GM21526 (cell line): ENCODE data around the gene SMIM7.
A peak's percentile ranks its signal among the peaks of the same experiment; 100 is the strongest.
"Not testable (repeated sequence)": the region's sequence is repeated elsewhere in the genome, so short reads cannot be mapped to it uniquely, and the experiment has no call there.

Source experiments
- ATAC-seq: cut with Tn5 transposase; IDR thresholded peaks from one replicate; pipeline ENCODE4 v1.9.1; 2021; ENCODE audit warnings: moderate library complexity; ENCODE audit not compliant: unreplicated experiment, low FRiP score

The SMIM7 gene

DNA sequence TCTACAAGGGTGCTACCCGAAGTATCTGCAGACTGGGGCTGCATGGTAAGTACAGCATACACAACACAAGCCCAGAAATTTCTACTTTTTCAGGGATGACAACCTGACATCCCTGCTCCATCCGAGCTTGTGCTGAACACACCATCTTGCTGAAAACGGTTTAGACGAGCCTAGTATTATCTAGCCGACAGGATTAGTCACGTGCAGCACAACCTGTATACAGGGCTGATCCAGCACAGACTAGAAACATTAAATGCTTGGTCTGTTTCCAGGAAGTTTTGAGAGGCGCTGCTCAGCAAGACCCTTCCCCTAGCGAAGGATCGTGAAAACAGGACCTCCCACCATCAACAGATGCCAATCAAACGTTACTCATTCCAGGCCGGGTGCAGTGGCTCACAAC is 4.2 kb downstream of the SMIM7 start:
- no peak for ATAC-seq

DNA sequence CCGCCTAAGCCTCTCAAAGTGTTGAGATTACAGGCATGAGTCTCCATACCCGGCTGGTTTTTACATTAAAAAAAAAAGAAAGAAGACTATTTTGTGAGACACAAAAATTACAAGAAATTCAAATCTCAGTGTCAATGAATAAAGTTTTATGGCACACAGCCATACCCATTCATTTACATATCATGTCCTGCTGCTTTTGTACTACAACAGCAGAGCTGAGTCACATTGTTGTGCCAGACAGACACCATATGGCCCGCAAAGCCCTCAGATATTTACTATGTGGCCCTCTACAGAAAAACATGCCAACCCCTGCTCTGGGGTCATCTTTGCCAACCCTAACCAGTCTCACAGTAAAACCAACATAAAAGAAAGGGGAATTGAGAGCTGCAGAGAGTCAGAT is 5.3 kb downstream of the SMIM7 start:
- no peak for ATAC-seq

DNA sequence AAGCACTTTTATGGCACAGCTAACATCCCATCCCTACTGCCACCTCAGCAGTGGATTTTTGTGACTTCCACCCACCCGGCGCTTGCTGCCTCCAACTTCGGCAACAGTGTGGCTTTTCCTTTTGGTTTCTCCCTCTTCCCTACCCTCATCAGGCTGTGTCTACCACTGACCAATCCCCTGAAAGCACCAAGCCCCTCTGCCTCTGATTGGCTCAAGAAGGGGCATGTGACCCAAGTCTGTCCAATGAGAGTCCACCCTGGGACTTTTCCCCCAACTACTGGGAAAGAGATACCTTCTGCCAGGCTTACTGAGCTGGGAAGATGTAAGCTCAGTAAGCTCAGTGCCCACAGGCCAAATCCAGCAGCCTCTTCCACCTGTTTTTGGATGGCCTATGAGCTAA is 5.8 kb downstream of the SMIM7 start:
- no peak for ATAC-seq

DNA sequence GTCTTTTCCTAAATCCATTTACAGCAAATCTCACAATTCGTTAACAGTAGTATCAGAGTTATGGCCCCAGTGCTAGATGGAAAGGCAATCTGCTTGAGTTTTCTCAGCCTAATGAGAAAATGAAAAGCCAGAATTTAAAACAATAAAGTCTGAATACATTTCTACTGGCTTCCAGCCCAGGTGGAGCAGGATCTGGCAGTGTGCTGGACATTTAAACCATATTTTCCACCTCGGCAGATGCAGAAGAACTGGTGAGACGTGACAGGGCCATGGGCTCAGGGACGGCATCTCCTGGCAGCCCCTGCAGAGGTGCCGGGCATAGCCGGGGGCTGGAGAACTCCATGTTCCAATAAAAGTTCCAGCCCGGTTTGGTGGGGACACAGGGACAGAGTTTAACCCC is 7.1 kb downstream of the SMIM7 start:
- no peak for ATAC-seq

DNA sequence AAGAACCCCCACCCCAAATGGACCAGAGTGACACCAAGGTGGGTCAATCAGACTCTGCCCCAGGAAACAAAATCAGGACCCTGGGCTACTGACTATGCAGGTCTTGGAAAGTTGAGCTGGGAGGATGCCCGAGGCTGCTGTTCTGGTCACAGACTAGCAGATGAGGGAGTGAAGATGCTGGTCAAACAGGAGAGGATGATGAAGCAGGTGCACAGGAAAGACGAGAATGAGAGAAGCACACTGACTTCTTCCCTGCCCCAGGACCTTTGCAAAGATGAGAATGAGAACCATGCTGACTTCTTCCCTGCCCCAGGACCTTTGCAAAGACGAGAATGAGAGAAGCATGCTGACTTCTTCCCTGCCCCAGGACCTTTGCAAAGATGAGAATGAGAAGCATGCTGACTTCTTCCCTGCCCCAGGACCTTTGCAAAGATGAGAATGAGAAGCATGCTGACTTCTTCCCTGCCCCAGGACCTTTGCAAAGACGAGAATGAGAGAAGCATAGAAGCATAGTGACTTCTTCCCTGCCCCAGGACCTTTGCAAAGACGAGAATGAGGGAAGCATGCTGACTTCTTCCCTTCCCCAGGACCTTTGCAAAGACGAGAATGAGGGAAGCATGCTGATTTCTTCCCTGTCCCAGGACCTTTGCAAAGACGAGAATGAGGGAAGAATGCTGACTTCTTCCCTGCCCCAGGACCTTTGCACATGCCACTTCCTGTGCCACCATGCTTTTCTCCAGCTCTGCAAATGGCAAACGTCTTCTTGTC is 8.3 kb downstream of the SMIM7 start:
- not testable (repeated sequence) for ATAC-seq

DNA sequence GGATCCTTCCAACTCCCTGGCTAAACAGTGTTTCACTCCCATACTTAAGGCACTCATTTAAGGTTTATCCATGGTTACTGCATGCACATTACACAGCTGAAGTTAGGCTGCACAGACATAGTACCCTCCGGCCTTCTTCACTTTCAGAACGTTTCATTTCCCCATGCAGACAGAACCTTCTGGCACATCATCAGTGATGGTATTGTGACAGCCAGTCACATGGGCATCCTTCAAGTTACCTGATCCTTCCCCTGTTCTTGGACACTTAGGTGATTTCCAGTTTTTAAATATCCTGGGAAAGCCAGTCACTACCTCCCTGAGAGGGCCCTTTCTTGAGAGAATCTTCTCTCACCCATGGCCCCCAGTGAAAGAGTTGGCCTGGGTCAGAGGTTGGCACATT is 9.1 kb downstream of the SMIM7 start:
- ATAC-seq: no peak

DNA sequence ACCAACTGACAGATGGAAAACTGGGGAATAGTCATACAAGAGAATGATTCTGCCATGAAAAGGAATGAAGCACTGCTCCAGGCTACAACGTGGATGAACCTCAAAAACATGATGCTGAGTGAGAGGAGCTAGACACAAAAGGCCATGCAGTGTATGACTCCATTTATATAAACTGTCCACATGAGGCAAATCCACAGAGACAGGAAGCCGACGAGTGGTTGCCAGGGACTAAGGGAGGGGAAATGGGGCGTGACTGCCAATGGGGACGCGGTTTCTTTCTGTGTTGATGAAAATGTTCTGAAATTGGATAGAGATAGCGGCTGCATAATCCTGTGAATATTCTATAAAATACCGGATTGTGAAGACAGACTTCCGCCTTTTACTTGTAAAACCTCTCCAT is 10.2 kb downstream of the SMIM7 start:
- ATAC-seq: no peak

DNA sequence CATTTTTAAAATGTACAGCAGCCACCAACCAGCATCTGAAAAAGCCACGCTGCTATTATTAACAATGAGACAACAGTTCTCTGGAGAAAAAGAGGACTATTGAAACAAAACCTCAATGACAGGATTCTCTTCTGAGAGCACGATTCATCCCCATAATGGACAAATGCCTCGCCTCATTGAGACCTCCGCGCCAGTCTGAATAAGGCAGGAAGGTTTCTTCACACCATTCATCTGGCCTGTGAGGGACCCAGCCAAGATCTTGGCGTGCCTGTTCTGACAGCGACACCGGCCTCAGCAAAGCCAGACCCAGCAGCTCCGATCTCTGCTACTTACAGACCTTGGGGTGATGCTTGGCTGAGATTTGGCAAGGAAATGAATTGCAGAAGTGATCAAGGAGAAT is 14.8 kb downstream of the SMIM7 start:
- ATAC-seq: no peak

DNA sequence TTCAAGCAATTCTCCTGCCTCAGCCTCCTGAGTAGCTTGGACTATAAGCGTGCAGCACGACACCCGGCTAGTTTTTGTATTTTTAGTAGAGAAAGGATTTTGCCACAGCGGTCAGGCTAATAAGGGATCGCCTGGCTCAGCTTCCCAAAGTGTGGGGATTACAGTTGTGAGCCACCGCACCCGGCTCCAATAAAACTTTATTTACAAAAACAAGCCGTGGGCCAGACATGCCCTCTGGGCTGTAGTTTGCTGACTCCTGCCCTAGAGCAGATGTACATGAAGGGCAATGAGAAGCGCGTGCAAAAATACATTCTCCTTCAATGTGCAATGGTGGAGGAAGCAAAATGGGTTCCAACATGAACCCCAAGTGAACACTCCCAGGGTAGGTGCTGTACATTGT is 18.2 kb downstream of the SMIM7 start:
- no peak for ATAC-seq

DNA sequence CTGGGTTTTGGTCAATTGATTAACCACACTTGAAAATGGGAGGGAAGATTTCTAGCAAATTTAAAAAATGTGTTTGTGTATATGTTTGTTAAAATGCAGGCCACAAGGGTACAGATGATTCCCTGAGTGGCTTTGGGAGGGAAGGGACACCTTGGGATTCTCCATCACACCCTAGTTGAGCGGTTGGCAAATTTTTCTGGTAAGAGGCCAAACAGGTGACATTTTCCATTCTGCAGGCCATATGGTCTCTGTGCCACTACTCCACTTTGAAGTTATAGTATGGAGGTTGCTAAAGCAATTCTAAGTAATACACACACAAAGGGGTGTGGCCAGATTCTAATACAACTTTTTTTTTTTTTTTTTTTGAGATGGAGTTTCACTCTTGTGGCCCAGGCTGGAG is 19.0 kb downstream of the SMIM7 start:
- no peak for ATAC-seq

DNA sequence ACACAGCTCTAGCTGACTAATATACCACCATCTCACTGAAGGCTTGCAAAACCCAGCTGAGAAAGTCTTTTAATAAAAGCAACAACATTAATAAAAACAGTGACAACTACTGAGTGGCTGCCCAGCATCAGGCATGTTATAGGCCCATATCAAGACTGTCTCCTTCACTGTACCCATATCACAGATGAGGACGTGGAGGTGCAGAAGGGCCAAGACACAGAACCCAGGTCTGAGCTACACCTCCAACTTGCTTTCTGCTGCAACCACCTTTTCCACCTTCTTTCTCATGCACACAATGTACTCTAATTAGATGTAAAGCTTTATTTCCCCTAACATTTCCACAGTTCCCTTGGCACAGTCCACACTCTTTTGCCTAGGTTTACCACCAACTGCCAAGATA is 21.3 kb downstream of the SMIM7 start:
- no peak for ATAC-seq

DNA sequence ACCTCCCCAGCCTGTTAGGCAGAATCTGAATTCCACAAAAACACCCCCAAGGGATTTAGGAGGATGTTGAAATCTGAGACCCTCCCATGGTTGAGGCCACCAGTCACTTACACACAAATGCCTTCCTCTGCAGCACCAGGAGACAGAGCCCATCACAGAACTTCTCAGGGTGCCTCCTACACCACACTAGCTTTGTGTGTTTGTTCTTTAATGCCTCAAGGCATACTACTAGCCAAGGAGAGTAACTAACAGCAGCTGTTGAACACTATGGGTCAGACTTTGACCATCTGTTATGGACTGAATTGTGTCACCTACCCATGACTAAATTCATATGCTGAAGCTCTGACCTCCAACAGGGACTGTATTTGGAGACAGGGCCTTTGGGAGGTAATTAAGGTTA is 22.4 kb downstream of the SMIM7 start:
- ATAC-seq: no peak

DNA sequence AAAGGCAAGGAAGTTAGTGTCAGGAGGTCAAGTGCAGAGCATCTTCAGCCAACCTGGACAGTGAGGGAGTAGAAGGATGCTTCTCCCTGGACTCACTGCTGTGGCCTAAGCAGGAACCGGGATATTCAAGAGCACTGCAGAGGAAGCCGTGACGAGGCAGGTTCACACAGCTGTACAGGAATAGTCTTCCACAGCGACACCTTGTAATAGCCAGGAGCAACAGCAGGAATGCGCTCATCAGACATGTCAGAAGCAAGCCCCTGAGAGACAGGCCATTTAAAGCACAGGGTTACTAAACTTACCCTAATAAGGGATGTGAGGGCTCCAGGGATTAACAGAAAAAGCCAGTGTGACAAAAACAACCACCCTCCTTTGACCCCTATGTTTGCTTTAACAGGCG is 28.5 kb downstream of the SMIM7 start:
- ATAC-seq: no peak

DNA sequence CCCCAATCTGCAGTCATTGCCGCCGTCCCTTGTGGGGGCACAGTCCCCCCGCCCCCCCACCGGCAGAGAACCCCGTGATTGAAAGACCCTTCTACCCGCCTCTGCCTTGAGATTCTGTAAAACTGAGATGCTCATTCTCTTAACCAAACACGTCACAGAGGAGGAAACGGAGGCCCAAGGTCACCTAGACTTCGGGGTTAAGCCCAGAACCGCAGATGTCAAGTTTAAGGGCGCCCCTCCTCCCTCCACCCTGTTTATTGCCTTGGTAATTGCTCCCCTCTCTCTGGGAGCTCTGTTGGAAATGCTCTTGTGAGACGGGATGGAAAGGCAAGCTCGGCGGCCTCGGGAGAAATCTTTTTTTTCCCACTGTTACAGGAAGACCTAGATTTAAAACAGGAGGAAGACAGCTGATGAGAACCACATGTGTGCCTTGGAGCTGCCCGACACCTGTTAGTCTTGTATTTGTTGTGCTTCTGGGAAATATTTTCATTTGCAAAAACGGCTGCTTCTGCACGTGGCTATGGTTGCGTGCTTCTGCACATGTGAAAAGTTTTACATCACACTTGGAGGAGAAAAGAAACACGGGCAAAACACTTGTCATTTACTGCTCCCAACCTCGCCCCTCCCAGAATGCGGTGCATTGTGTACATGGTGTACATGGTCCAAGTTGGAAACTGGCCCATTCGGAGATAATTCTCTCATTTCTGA is 30.8 kb downstream of the SMIM7 start:
- no peak for ATAC-seq

DNA sequence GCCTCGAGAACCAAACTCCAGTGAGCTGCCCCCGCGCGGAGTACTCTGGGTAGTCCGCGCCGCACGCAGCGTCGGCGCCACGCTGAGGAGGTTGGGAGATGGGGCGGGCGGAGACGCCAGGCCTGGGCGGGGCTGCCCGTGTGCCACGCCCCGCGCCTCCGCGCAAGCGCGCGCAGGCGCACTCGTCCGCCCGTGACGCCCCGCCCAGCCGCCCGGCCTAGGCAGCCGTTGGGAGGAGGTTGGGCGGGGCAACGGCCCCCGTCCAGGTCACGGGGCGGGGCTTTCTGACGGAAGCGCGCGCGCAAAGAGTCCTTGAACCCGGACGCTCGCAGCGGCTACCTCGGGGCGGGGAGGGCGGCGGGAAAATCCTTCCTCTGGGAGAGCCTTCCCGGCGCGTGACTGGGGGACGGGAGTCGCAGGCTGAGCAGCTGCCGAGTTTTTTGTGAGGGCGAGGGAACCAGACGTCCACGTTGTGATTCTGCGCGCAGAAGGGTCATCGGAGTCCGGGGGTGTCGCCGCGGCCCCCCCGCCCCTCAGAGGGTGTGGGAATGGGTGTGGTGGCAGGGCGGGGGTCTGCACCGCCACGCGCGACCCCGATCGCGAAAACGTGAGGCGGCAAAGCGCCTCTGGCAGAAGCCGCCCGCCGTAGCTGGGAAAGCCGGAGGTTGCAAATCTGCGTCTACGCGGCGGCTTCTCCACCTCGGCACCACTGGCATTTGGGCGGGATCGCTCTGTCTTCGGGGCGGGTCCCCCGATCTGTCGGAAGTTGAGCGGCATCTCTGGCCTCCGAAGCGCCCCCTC is 31.6 kb downstream of the SMIM7 start, which contains the start of gene MED26:
MED26 (minus strand) TSS at position 22 of the 801 bp plus-strand sequence. CDS start 261 bp downstream, outside the sequence.
- ATAC-seq: peak; percentile 70

DNA sequence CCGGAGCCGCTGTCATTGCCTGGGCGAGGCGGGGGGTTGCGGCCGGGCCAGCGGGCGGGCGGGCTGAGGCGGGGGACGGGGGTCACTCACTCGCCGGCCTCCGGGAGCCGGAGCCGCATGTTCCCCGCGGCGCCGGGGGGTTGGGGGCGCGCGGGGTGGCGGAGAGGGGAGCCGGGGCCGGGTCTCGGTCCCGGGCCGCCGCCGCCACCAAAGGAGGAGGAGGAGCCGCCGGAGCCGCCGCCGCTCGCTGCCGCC is 32.1 kb downstream of the SMIM7 start:
- ATAC-seq: no peak

DNA sequence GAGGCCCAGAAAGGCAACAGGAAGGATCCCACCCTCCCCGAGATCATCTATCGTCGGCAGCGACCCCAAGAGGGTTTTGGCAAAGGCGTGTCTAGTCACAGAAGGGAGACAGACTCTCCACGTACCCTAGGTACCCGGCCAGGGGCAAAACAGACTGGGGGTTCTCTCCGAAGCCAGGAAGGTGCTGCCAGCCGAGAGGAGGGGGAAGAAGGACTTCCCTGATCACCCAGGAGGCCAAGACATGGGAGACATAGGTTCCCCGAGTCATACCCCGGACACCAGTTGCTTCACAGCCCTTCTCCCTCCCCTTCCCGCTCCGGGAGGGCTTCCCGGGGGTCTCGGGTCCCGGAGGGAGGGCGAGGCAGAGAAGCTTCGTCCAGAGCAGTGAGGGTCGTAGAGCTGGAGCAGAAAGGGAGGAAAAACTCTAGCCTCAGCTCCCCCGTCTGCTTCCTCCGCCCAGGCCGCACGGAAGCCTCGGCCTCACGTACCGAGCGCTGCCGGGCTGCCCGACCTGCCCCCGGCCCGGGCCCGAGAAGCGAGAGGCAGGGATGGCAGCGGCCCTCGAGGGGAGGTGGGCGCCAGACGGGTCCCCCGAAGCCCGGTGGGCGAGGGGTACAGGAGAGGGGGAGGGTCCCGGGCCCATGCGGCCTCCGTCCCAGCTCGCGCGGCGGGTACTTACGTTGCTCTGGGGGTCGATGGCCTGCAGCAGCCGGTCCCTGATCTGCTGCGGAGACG is 32.6 kb downstream of the SMIM7 start:
- ATAC-seq: peak; percentile 3

DNA sequence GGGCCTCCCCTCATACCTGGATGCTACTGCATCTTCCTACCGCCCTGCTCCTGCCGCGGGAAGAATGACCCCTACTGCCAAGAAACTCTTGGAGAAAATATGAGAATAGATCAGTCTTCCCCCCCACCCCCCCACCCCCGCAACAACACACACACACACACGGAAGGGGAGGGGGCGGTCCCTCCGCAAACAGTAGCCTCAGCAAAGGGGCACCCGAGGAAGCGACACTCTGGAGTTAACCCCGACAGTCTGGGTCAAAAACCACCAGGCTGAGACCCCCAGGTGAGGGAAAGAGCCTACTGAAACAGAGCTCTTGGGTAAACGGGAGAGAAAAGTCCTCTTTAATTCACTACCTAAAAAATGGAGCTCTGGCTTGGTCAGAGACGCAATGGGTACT is 33.1 kb downstream of the SMIM7 start:
- no peak for ATAC-seq

DNA sequence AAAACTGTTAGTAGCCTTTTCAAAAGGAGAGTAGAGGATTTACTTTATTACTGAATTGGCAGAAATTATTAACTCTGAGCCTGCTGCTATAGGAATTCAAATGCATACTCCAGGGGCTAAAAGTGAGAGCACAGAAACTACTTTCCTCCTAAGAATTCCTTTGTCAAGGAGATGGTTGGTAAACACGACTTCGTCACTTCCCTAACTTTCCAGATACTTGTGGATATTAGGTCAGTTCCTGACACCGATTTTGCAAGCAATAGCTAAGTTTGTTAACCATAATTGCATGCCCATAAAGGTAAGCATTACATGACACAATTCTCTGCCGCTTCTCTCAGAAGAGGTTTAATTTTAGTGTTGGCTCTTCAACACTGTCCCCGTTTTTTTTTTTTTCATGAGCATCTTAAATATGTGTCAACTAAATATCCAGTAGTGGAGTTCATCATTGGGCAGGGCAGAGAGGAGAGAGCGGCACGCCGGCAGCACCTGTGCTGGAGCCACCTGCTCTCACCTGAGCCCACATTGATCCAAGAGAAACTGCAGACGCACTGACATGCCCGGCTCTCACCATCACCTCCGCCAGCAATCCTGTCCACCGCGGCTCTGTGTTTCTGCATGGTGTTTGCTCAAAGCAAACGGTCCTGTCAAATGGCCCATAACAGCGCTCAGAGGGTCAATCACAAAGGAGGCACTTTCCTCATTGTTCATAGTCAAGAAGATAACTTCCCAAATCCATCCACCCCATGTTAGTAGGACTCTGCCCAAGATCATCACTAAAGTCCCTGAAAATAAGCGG is 34.6 kb downstream of the SMIM7 start:
- ATAC-seq: no peak

DNA sequence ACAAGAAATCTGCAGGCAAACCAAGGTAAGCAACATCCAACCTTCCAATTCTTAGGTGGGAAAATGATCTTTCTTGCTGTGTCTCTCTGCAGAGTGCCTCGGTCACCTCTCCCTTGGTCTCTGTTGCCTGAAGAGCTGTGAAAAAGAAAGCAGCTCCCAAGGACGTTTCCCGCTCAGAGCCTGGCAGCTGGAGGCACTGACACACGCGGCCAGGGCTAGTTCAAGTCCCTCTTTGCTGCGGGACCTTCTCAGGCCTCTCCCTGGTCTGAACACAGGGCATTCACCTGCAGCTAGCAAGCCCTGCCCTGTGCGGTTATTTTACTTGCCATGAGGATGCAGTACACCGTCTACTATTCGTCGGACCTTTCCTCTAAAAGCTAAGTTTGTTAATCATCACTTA is 35.7 kb downstream of the SMIM7 start:
- ATAC-seq: no peak
